ENCODE data around the gene ST6GAL1. TPM values are rescaled to one million over a fixed set of nuclear protein-coding genes. Genes with fewer than 3 reads are reported as not detected.

The ST6GAL1 gene
- total and polyA plus RNA-seq, 2 of the 4 experiments (the other 2 are of a cell fraction) = 1.4 to 2.9 TPM

DNA sequence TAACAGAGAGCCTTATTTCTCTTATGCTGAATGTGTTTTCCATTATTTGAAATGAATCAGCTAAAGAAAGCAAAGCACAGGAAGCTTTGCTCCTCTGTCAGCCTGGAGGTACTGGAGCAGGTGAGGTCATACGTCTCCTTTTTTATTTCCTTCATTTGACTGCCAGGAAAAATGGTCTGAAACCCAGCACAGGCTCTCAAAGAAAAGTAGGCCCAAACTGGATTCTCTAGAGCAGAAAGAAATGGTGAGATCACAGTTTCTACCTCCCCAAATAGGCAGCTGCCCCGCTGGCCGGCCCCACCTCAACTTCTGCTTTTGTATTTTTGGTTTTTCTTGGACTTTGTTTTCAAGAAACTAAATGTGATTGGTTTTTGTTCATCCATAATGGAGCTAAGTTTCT is 113.9 kb downstream of the ST6GAL1 start:
- Histone ChIP-seq H3K23ac (ENCODE audit: low read depth, low read length) (no peak overlapping the region), H3K27ac (ENCODE audit: insufficient read depth, low read length) (no peak overlapping the region), H3K9ac (ENCODE audit: low read depth, low read length) (no peak overlapping the region), H4K91ac (ENCODE audit: insufficient read depth, low read depth, low read length) (no peak overlapping the region), H4K20me1 (ENCODE audit: insufficient read depth, low read length) (no peaks in the 10 kb centered on the region), H3K4me3 (ENCODE audit: insufficient read depth, low read depth, low read length) (no peak overlapping the region), H3K36me3 (ENCODE audit: control insufficient read depth, insufficient read depth, low read length) (no peaks in the 10 kb centered on the region), H2BK120ac (ENCODE audit: low read depth, low read length) (no peak overlapping the region), H3K4me1 (ENCODE audit: control insufficient read depth, insufficient read depth, low read length) (no peaks in the 10 kb centered on the region), H3K79me1 (ENCODE audit: low read depth in 1 of 2, low read length in 2 of 2) (no peaks in the 10 kb centered on the region), H2BK15ac (ENCODE audit: low read depth, low read length) (no peak overlapping the region), H3K9me3 (ENCODE audit: control insufficient read depth, insufficient read depth, low read length) (no peaks in the 10 kb centered on the region), H3K4ac (ENCODE audit: low read depth, low read length) (no peak overlapping the region), H3K56ac (ENCODE audit: extremely low read depth, insufficient read depth, low read length) (no peak overlapping the region), H2AK9ac (replicated peaks; ENCODE audit: low read depth, low read length, poor library complexity) (no peak overlapping the region), H2AK5ac (ENCODE audit: low read depth, low read length) (no peak overlapping the region), H3K27me3 (ENCODE audit: control insufficient read depth, insufficient read depth, low read length) (no peaks in the 10 kb centered on the region), H2BK5ac (ENCODE audit: low read depth, low read length, poor library complexity, severe bottlenecking) (no peak overlapping the region), H3K4me2 (ENCODE audit: low read depth, low read length) (no peak overlapping the region), H2BK20ac (ENCODE audit: low read depth, low read length) (no peak overlapping the region), H3K9me1 (ENCODE audit: insufficient read depth, low read length) (no peaks in the 10 kb centered on the region), H3K14ac (replicated peaks; ENCODE audit: low read depth, low read length) (no peak overlapping the region), H2AFZ (replicated peaks; ENCODE audit: low read length, poor library complexity) (no peak overlapping the region), H4K8ac (ENCODE audit: low read depth in 2 of 2, low read length in 2 of 2) (no peak overlapping the region), H3K18ac (ENCODE audit: low read depth, low read length) (no peak overlapping the region), H4K5ac (ENCODE audit: low read depth, low read length) (no peak overlapping the region)
- ChIA-PET CTCF (interaction anchor here (0.7 kb wide), 1 partner anchor 273 kb away, joined by 3 read pairs; no protein-coding TSS in a partner anchor), POLR2A (ENCODE audit: unreplicated experiment) (no interaction called here)
- dilution Hi-C loops (cut with HindIII; ENCODE audit: low sequenced_read_pairs, unreplicated experiment) (no loop called here), intact Hi-C loops (cut with micrococcal nuclease) (no loop called here), in situ Hi-C loops (cut with MboI; ENCODE audit: low sequenced_read_pairs) (no loop called here)
- no peak for DNase-seq
- no peak for ATAC-seq (ENCODE audit: low read depth)
- BruUV-seq (replicated peaks) = no TSS peak
- no CpG with 5 or more reads among the region's 3 CpGs for WGBS, 2 experiments (ENCODE audit: extremely low coverage in 2 of 2, insufficient read length in 1 of 2)
- TF ChIP-seq FOS (IDR thresholded peaks at IDR 0.05; ENCODE audit: low read depth, low read length) = no peak
- TF ChIP-seq CHD1 (IDR thresholded peaks at IDR 0.05; ENCODE audit: low read depth, low read length) = no peak
- no peak for TF ChIP-seq BHLHE40 (IDR thresholded peaks at IDR 0.05; ENCODE audit: low read depth, low read length)
